ENCODE data around the gene ADGRL1.

GRCh38 chr19:14167576-14168138 is 38.3 kb downstream of the ADGRL1 start:
- TF ChIP-seq CTCF (conservative IDR thresholded peaks at IDR 0.05 in 1 of 2, IDR thresholded peaks at IDR 0.05 in 1 of 2; ENCODE audit: low read depth in 1 of 2, low read length in 2 of 2) = no peak
- no peak for TF ChIP-seq EZH2 (IDR thresholded peaks at IDR 0.05; ENCODE audit: low read length, missing control alignments)
